ENCODE results near the gene AMIGO3.

AMIGO3 gene

GRCh38 chr3:49725906-49726681 is 6.6 kb upstream of the AMIGO3 start:
- H3K27me3 ChIP-seq (ENCODE audit: control insufficient read depth in 1 of 2, insufficient read depth in 2 of 2, low read length in 2 of 2) = no peaks in the 10 kb centered on the region
- peaks cover 27% of the 10 kb centered on the region for H3K4me1 ChIP-seq (ENCODE audit: control insufficient read depth, insufficient read depth, low read length)
- H3K4me3 ChIP-seq (ENCODE audit: low read length in 2 of 2) = no peak overlapping the region
- no peak overlapping the region for H3K27ac ChIP-seq (ENCODE audit: low read length)
- H3K36me3 ChIP-seq (ENCODE audit: control insufficient read depth in 2 of 2, insufficient read depth in 2 of 2, low read length in 2 of 2) = peaks cover 17 to 30% of the 10 kb centered on the region in 2 donors
- no peaks in the 10 kb centered on the region for H3K9me3 ChIP-seq (ENCODE audit: control insufficient read depth in 2 of 2, low read length in 2 of 2)
- no peak overlapping the region for H3K9ac ChIP-seq (ENCODE audit: low read length in 2 of 2)

- H3K36me3 ChIP-seq (ENCODE audit: control insufficient read depth in 2 of 2, insufficient read depth in 2 of 2, low read length in 2 of 2) = peaks cover 16 to 34% of the 10 kb centered on the region in 2 donors
- H3K9ac ChIP-seq (ENCODE audit: low read length in 2 of 2) = peak overlapping the region; percentile 73 to 95
- H3K4me3 ChIP-seq (ENCODE audit: low read length in 2 of 2) = peak overlapping the region; percentile 79 to 97
- no peaks in the 10 kb centered on the region for H3K9me3 ChIP-seq (ENCODE audit: control insufficient read depth in 2 of 2, low read length in 2 of 2)
- peaks cover 27% of the 10 kb centered on the region for H3K4me1 ChIP-seq (ENCODE audit: control insufficient read depth, insufficient read depth, low read length)
- no peaks in the 10 kb centered on the region for H3K27me3 ChIP-seq (ENCODE audit: control insufficient read depth in 1 of 2, insufficient read depth in 2 of 2, low read length in 2 of 2)
- peak overlapping the region; percentile 46 for H3K27ac ChIP-seq (ENCODE audit: low read length)
Observed at GRCh38 chr3:49724586-49724985, 5.1 kb upstream of the AMIGO3 start.

- H3K27ac ChIP-seq (ENCODE audit: low read length) = peak within 1 kb of the TSS; percentile 81
- peak within 1 kb of the TSS; percentile 91 to 97 for H3K4me3 ChIP-seq (ENCODE audit: low read length in 2 of 2)
- peak within 1 kb of the TSS; percentile 90 to 95 for H3K9ac ChIP-seq (ENCODE audit: low read length in 2 of 2)
- H3K27me3 ChIP-seq (ENCODE audit: control insufficient read depth in 1 of 2, insufficient read depth in 2 of 2, low read length in 2 of 2) = no peaks in the 10 kb centered on the region
- peaks cover 33% of the 10 kb centered on the region for H3K4me1 ChIP-seq (ENCODE audit: control insufficient read depth, insufficient read depth, low read length)
- peaks cover 16 to 34% of the 10 kb centered on the region in 2 donors for H3K36me3 ChIP-seq (ENCODE audit: control insufficient read depth in 2 of 2, insufficient read depth in 2 of 2, low read length in 2 of 2)
- no peaks in the 10 kb centered on the region for H3K9me3 ChIP-seq (ENCODE audit: control insufficient read depth in 2 of 2, low read length in 2 of 2)
Observed at GRCh38 chr3:49723628-49724551, 4.4 kb upstream of the AMIGO3 start, which contains the start of gene GMPPB. GMPPB (minus strand) TSS chr3:49723951; CDS start chr3:49723726, 225 bp downstream.

GRCh38 chr3:49723296-49723627 is 3.8 kb upstream of the AMIGO3 start:
- peaks cover 40% of the 10 kb centered on the region for H3K4me1 ChIP-seq (ENCODE audit: control insufficient read depth, insufficient read depth, low read length)
- peak overlapping the region; percentile 91 to 97 for H3K4me3 ChIP-seq (ENCODE audit: low read length in 2 of 2)
- H3K36me3 ChIP-seq (ENCODE audit: control insufficient read depth in 2 of 2, insufficient read depth in 2 of 2, low read length in 2 of 2) = peaks cover 16 to 34% of the 10 kb centered on the region in 2 donors

GRCh38 chr3:49722896-49723295 is 3.4 kb upstream of the AMIGO3 start:
- Histone ChIP-seq H3K27ac (ENCODE audit: low read length) (peak overlapping the region; percentile 81), H3K9me3 (ENCODE audit: control insufficient read depth in 2 of 2, low read length in 2 of 2) (no peaks in the 10 kb centered on the region), H3K9ac (ENCODE audit: low read length in 2 of 2) (peak overlapping the region; percentile 90 to 95), H3K27me3 (ENCODE audit: control insufficient read depth in 1 of 2, insufficient read depth in 2 of 2, low read length in 2 of 2) (peaks cover 0 to 3% of the 10 kb centered on the region in 2 donors), H3K4me1 (ENCODE audit: control insufficient read depth, insufficient read depth, low read length) (peaks cover 40% of the 10 kb centered on the region), H3K4me3 (ENCODE audit: low read length in 2 of 2) (peak overlapping the region; percentile 91 to 97), H3K36me3 (ENCODE audit: control insufficient read depth in 2 of 2, insufficient read depth in 2 of 2, low read length in 2 of 2) (peaks cover 14 to 30% of the 10 kb centered on the region in 2 donors)

More at GRCh38 chr3:49723296-49723627, 3.8 kb upstream of the AMIGO3 start:
- Histone ChIP-seq H3K27me3 (ENCODE audit: control insufficient read depth in 1 of 2, insufficient read depth in 2 of 2, low read length in 2 of 2) (peaks cover 0 to 3% of the 10 kb centered on the region in 2 donors), H3K9ac (ENCODE audit: low read length in 2 of 2) (peak overlapping the region; percentile 90 to 95), H3K27ac (ENCODE audit: low read length) (peak overlapping the region; percentile 81), H3K9me3 (ENCODE audit: control insufficient read depth in 2 of 2, low read length in 2 of 2) (no peaks in the 10 kb centered on the region)

GRCh38 chr3:49721896-49722781 is 2.7 kb upstream of the AMIGO3 start:
- H3K27ac ChIP-seq (ENCODE audit: low read length) = peak overlapping the region; percentile 6
- H3K4me3 ChIP-seq (ENCODE audit: low read length in 2 of 2) = peak overlapping the region in 1 of 2 donors; percentile 97
- peak overlapping the region; percentile 90 to 95 for H3K9ac ChIP-seq (ENCODE audit: low read length in 2 of 2)
- H3K4me1 ChIP-seq (ENCODE audit: control insufficient read depth, insufficient read depth, low read length) = peaks cover 40% of the 10 kb centered on the region
- H3K9me3 ChIP-seq (ENCODE audit: control insufficient read depth in 2 of 2, low read length in 2 of 2) = no peaks in the 10 kb centered on the region
- H3K27me3 ChIP-seq (ENCODE audit: control insufficient read depth in 1 of 2, insufficient read depth in 2 of 2, low read length in 2 of 2) = peaks cover 0 to 3% of the 10 kb centered on the region in 2 donors
- H3K36me3 ChIP-seq (ENCODE audit: control insufficient read depth in 2 of 2, insufficient read depth in 2 of 2, low read length in 2 of 2) = peaks cover 7 to 23% of the 10 kb centered on the region in 2 donors

GRCh38 chr3:49721596-49721895 is 2.1 kb upstream of the AMIGO3 start:
- Histone ChIP-seq H3K4me1 (ENCODE audit: control insufficient read depth, insufficient read depth, low read length) (peaks cover 40% of the 10 kb centered on the region), H3K4me3 (ENCODE audit: low read length in 2 of 2) (no peak overlapping the region), H3K27me3 (ENCODE audit: control insufficient read depth in 1 of 2, insufficient read depth in 2 of 2, low read length in 2 of 2) (peaks cover 0 to 3% of the 10 kb centered on the region in 2 donors), H3K27ac (ENCODE audit: low read length) (no peak overlapping the region), H3K9me3 (ENCODE audit: control insufficient read depth in 2 of 2, low read length in 2 of 2) (no peaks in the 10 kb centered on the region), H3K36me3 (ENCODE audit: control insufficient read depth in 2 of 2, insufficient read depth in 2 of 2, low read length in 2 of 2) (peaks cover 4 to 20% of the 10 kb centered on the region in 2 donors), H3K9ac (ENCODE audit: low read length in 2 of 2) (no peak overlapping the region)

GRCh38 chr3:49720855-49721595 is 1.5 kb upstream of the AMIGO3 start:
- Histone ChIP-seq H3K27ac (ENCODE audit: low read length) (no peak overlapping the region), H3K4me1 (ENCODE audit: control insufficient read depth, insufficient read depth, low read length) (peaks cover 40% of the 10 kb centered on the region), H3K4me3 (ENCODE audit: low read length in 2 of 2) (no peak overlapping the region), H3K9me3 (ENCODE audit: control insufficient read depth in 2 of 2, low read length in 2 of 2) (no peaks in the 10 kb centered on the region), H3K9ac (ENCODE audit: low read length in 2 of 2) (no peak overlapping the region), H3K36me3 (ENCODE audit: control insufficient read depth in 2 of 2, insufficient read depth in 2 of 2, low read length in 2 of 2) (peaks cover 6 to 22% of the 10 kb centered on the region in 2 donors), H3K27me3 (ENCODE audit: control insufficient read depth in 1 of 2, insufficient read depth in 2 of 2, low read length in 2 of 2) (peaks cover 0 to 3% of the 10 kb centered on the region in 2 donors)

GRCh38 chr3:49718858-49719213 is 648 bp downstream of the AMIGO3 start:
- Histone ChIP-seq H3K27ac (ENCODE audit: low read length) (no peak overlapping the region), H3K9ac (ENCODE audit: low read length in 2 of 2) (peak overlapping the region; percentile 32 to 47), H3K36me3 (ENCODE audit: control insufficient read depth in 2 of 2, insufficient read depth in 2 of 2, low read length in 2 of 2) (peaks cover 13 to 25% of the 10 kb centered on the region in 2 donors)

More at GRCh38 chr3:49718858-49719213, 648 bp downstream of the AMIGO3 start:
- Histone ChIP-seq H3K9me3 (ENCODE audit: control insufficient read depth in 2 of 2, low read length in 2 of 2) (no peaks in the 10 kb centered on the region), H3K4me3 (ENCODE audit: low read length in 2 of 2) (peak overlapping the region; percentile 70 to 83), H3K27me3 (ENCODE audit: control insufficient read depth in 1 of 2, insufficient read depth in 2 of 2, low read length in 2 of 2) (peaks cover 0 to 3% of the 10 kb centered on the region in 2 donors), H3K4me1 (ENCODE audit: control insufficient read depth, insufficient read depth, low read length) (peaks cover 30% of the 10 kb centered on the region)

All from stomach smooth muscle (tissue), 2 donors.